ENCODE measurements around the gene MOGAT3. TPM values are rescaled to one million over a fixed set of nuclear protein-coding genes. Genes with fewer than 3 reads are reported as not detected.

Gene MOGAT3
- total RNA-seq, 1 donor from 2014 or later: not detected

DNA sequence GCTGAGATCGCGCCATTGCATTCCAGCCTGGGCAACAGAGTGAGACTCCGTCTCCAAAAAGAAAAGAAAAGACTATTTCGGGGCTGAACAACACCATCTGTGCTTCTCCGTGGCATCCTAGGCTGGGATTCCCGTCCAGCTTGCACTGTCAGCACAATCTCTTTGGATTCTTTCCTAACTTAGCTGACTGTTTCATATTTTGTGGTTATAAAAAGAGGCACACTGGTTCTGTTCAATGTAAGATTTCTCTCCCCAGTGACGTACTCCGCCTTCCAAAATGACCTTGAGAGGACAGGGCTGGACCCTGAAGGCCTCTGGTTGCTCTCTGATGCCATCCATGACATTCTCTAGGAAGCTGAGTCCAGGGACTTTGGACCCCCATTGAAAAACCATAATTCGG lies 25.9 kb upstream of the MOGAT3 start:
- peaks cover 4% of the 10 kb centered on the region for H3K4me1 Mint-ChIP-seq
- no peak overlapping the region for H3K27ac Mint-ChIP-seq

GRCh38 chr7:101225650-101226049 lies 24.8 kb upstream of the MOGAT3 start:
- Mint-ChIP-seq H3K4me1 (no peaks in the 10 kb centered on the region), H3K9me3 (no peaks in the 10 kb centered on the region), H3K27ac (no peak overlapping the region), H3K36me3 (peaks cover 41% of the 10 kb centered on the region), H3K4me3 (no peak overlapping the region), H3K27me3 (ENCODE audit: low read depth) (no peaks in the 10 kb centered on the region)
- no peak for DNase-seq (ENCODE audit: low spot score in 2 of 2, unreplicated experiment in 2 of 2)
- TF ChIP-seq, protein P1, sequence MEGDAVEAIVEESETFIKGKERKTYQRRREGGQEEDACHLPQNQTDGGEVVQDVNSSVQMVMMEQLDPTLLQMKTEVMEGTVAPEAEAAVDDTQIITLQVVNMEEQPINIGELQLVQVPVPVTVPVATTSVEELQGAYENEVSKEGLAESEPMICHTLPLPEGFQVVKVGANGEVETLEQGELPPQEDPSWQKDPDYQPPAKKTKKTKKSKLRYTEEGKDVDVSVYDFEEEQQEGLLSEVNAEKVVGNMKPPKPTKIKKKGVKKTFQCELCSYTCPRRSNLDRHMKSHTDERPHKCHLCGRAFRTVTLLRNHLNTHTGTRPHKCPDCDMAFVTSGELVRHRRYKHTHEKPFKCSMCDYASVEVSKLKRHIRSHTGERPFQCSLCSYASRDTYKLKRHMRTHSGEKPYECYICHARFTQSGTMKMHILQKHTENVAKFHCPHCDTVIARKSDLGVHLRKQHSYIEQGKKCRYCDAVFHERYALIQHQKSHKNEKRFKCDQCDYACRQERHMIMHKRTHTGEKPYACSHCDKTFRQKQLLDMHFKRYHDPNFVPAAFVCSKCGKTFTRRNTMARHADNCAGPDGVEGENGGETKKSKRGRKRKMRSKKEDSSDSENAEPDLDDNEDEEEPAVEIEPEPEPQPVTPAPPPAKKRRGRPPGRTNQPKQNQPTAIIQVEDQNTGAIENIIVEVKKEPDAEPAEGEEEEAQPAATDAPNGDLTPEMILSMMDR (IDR thresholded peaks at IDR 0.05; ENCODE audit: unreplicated experiment): no peak

More for the DNA sequence above, 25.9 kb upstream of the MOGAT3 start:
- TF ChIP-seq, protein P1 (IDR thresholded peaks at IDR 0.05; ENCODE audit: unreplicated experiment): no peak
- H3K36me3 Mint-ChIP-seq: peaks cover 37% of the 10 kb centered on the region
- H3K9me3 Mint-ChIP-seq: no peaks in the 10 kb centered on the region
- H3K27me3 Mint-ChIP-seq (ENCODE audit: low read depth): no peaks in the 10 kb centered on the region
- DNase-seq (ENCODE audit: low spot score in 2 of 2, unreplicated experiment in 2 of 2): no peak
- H3K4me3 Mint-ChIP-seq: no peak overlapping the region

DNA sequence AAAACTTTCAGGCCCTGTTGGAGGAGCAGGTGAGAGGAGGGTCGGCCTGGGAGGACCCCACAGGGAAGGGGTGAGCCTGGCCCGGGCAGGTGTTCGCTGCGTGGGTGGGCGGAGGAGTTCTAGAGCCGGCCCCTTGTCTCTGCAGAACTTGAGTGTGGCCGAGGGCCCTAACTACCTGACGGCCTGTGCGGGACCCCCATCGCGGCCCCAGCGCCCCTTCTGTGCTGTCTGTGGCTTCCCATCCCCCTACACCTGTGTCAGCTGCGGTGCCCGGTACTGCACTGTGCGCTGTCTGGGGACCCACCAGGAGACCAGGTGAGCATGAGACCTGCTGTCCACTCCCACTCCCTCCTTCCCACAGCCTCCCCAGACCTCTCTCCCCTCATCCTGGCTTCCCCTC lies 22.7 kb upstream of the MOGAT3 start:
- H3K9me3 Mint-ChIP-seq: no peaks in the 10 kb centered on the region
- no peak for DNase-seq (ENCODE audit: low spot score in 2 of 2, unreplicated experiment in 2 of 2)
- TF ChIP-seq, protein P1 (IDR thresholded peaks at IDR 0.05; ENCODE audit: unreplicated experiment): no peak

GRCh38 chr7:101222275-101222830 lies 21.5 kb upstream of the MOGAT3 start:
- TF ChIP-seq, protein P1 (IDR thresholded peaks at IDR 0.05; ENCODE audit: unreplicated experiment): no peak
- H3K27me3 Mint-ChIP-seq (ENCODE audit: low read depth): no peaks in the 10 kb centered on the region
- peaks cover 13% of the 10 kb centered on the region for H3K4me1 Mint-ChIP-seq
- no peak overlapping the region for H3K27ac Mint-ChIP-seq
- H3K36me3 Mint-ChIP-seq: peaks cover 32% of the 10 kb centered on the region
- no peak overlapping the region for H3K4me3 Mint-ChIP-seq
- H3K9me3 Mint-ChIP-seq: no peaks in the 10 kb centered on the region
- no peak for DNase-seq (ENCODE audit: low spot score in 2 of 2, unreplicated experiment in 2 of 2)

More for the DNA sequence above, 22.7 kb upstream of the MOGAT3 start:
- no peak overlapping the region for H3K27ac Mint-ChIP-seq
- no peaks in the 10 kb centered on the region for H3K27me3 Mint-ChIP-seq (ENCODE audit: low read depth)
- no peak overlapping the region for H3K4me3 Mint-ChIP-seq
- peaks cover 12% of the 10 kb centered on the region for H3K4me1 Mint-ChIP-seq
- H3K36me3 Mint-ChIP-seq: peaks cover 37% of the 10 kb centered on the region

GRCh38 chr7:101220295-101220694 lies 19.5 kb upstream of the MOGAT3 start:
- no peaks in the 10 kb centered on the region for H3K27me3 Mint-ChIP-seq (ENCODE audit: low read depth)
- no peak overlapping the region for H3K27ac Mint-ChIP-seq
- H3K4me1 Mint-ChIP-seq: peaks cover 22% of the 10 kb centered on the region
- peaks cover 27% of the 10 kb centered on the region for H3K36me3 Mint-ChIP-seq
- H3K9me3 Mint-ChIP-seq: no peaks in the 10 kb centered on the region
- DNase-seq (ENCODE audit: low spot score in 2 of 2, unreplicated experiment in 2 of 2): no peak
- TF ChIP-seq, protein P1 (IDR thresholded peaks at IDR 0.05; ENCODE audit: unreplicated experiment): no peak
- no peak overlapping the region for H3K4me3 Mint-ChIP-seq
